HuH-7 (cell line): ENCODE data around the gene CD300C.
"Not testable (repeated sequence)": the region's sequence is repeated elsewhere in the genome, so short reads cannot be mapped to it uniquely, and the experiment has no call there.

Experiments used
- DNase-seq: peaks from one replicate; pipeline ENCODE4 v3.0.0; 2011; ENCODE audit warnings: low spot score

CD300C gene

DNA sequence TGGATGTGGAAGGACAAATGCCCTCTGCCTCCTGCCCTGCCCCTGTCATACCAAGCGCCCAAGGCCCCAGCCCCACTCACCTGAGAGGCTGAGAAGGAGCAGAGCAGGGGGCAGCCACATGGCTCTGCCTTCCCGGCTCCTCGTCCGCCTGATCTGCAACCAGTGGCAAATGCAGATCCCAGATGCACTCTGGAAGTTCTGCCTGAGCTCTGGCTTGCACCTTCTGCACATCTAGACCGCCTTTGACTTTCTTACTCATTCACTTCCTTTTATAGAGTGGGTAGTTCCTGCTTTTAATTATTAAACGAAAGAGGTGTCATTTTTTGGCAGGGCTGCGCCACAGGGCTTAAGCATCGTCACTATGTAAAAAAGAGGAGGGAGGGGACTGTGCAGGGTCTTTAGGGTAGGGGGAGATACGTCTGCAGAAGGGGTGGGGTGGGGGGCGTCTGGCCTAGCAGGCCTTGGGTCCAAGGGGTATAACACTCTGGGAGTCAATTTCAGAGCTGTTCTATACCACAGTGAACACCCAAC lies 14.6 kb downstream of the CD300C start, which contains the start of gene CD300LB:
CD300LB (minus strand) TSS at position 245 of the 531 bp plus-strand sequence; CDS start at position 120, 125 bp downstream.
- no peak for DNase-seq

DNA sequence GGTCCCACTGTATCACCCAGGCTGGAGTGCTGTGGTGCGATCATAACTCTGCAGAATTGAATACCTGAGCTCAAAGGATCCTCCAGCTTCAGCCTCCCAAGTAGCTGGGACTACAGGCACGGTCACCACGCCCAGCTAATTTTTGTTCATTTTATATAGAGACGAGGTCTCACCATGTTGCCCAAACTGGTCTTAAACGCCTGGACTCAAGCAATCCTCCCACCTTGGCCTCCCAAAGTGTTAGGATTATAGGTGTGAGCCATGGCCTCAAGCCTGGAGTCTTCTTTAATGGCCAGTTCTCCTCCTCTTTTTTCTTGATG lies 15.1 kb downstream of the CD300C start:
- no peak for DNase-seq

DNA sequence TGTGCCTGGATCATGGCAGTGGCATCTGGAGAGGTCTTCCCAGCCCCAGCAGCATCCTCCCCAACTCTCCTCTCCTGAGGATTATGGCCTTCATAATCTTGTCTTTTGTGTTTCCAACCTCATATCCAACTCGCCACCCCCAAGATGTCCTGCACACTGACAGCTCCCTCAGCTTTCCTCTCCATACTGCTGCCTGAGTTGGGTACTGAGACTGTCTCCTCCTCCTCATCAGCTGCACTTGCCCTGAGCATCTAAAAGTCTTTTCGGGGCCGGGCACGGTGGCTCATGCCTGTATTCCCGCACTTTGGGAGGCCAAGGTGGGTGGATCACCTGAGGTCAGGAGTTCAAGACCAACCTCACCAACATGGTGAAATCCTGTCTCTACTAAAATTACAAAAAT lies 16.7 kb downstream of the CD300C start:
- no peak for DNase-seq

DNA sequence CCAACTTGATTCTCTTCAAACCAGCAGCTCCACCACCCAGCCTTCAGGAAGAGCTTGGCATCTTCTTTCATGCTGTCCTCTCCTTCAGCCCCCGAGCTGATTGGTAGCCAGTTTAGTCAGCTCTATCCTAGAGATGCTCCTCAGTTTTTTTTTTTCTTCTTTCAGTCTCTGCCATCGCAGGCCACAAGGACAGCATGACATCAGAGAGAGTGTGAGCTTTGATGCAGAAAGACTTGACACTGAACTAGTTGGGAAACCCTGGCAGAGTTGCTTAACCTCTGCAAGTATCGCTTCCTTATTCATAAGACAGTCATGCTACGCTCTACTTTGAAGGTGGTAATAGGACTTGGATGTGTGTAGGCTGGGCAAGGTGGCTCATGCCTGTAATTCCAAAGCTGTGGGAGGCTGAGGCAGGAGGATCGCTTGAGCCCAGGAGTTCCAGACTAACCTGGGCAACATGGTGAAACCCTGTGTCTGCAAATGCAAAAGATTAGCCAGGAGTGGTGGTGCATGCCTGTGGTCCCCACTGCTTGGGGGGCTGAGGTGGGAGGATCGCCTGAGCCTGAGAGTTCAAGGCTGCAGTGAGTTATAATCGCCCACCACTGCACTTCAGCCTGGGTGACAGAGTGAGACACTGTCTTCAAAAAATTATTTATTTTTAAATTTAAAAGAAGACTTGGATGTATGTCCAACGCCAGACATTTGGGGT lies 17.3 kb downstream of the CD300C start:
- no peak for DNase-seq

DNA sequence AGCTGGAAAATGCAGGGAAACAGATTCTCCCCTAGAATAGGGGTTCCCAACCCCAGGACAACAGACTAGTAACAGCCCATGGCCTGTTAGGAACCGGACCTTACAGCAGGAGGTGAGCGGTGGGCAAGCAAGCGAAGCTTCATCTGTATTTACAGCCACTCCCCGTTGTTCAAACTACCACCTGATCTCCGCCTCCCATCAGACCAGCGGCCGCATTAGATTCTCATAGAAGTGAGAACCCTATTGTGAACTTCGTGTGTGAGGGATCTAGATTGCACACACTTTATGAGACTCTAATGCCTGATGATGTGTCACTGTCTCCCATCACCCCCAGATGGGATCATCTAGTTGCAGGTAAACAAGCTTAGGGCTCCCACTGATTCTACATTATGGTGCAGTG lies 18.2 kb downstream of the CD300C start:
- DNase-seq = no peak

DNA sequence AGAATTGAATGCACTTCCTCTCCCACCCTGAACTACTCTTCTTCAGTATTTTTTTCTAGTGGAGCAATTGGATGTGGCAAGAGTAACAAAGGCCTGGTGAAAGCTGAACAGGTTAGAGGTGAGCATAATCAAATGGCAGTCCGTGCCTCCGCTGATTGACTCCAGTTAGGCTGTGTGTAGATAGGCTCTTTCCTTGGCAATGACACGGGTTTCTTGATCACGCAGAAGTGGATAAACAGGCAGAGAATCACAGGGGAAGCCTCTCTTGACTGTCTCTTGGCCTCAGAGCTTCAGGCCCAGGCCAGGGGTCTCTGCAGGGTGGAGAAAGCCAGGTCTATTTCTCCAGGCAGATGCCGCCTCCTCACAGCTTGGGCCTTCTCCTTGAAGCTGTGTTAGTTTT lies 18.8 kb downstream of the CD300C start:
- DNase-seq = no peak

DNA sequence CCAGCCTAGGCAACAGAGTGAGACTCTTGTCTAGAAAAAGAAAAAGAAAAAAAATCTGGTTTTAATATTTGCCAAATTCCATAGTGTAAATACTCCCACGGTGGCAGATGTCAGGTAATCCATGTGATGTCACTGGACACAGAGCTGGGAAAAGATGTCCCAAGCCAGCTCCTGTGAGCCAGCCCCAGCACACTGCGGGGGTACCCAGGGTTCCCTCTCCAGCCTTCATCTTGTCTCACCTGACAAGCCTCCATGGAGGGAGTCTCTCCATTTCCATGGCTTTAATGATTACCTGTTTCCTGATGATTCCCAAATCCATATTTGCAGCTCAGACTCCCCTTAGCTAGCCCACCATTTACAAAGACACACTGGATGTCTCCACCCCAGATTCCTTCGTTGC lies 19.2 kb downstream of the CD300C start:
- no peak for DNase-seq

DNA sequence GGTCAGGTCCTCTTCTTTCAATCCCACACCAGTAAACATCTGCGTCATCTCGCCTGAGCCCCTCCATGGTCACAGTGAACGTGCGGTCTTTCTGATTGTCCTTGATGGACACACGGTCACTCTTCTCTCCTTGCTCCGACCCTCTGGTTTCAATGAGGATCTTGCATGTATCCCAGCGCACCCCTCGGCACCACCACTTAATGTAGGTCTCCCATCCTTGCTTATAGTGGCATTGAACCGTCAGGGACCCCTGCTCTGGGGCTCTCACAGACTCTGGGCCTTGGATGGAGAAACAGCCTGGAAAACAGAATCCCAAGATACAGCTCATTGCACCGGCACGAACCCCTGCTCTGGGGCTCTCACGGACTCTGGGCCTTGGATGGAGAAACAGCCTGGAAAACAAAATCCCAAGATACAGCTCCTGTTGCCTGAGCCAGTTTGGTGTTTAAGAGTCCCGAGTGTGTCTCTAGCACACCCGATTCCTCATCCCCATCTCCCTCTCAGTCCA lies 20.1 kb downstream of the CD300C start:
- no peak for DNase-seq

DNA sequence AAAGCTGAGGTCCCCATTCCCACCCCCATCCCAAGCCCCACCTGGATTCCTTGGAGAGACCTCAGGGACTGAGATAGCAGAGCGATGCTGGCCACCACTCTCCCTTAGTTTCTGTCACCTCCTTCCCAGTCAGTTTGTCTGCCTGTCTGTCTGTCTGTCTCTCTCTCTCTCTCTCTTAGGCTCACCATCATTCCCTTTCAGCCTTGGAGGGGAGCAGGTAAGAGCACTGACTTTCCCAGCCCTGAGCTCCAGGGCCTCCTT lies 20.5 kb downstream of the CD300C start:
- no peak for DNase-seq

DNA sequence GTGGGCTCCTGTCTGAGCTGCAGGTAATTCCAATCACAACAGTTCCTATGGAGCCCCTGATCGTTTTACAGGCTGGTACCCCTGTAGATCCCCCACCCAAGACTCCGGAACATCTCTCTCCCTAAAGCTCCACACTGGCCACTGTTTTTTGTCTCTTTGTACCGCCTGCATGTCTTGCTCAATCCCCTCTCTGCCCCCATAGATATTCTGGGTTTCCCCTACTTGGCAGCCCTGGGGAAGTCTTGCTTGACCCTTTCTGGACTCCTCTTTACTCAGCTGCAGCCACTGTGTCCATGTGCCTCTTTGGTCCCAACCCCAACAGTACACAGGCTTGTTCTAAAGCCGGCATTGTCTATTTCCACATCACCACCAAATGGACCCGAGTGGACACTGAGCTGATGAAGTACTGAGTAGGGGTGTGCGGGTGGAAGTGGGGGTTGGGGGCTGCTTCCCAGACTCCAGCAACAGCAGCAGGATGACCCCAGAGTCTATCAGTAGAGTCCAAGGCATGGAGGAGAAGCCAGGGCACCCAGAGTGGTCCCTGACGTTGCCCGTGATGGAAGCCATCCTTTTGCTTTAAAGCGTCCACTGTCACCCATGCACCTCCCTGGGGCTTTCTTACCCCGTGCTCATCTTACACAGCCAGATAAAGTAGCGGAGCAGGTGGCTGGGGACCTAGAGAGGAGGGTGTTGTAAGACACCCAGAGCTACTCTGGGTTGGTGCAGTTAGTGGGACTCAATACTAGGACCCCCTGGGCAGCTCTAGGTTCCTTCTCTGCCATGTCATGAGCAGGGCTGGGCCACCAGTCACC lies 21.1 kb downstream of the CD300C start:
- DNase-seq = no peak

DNA sequence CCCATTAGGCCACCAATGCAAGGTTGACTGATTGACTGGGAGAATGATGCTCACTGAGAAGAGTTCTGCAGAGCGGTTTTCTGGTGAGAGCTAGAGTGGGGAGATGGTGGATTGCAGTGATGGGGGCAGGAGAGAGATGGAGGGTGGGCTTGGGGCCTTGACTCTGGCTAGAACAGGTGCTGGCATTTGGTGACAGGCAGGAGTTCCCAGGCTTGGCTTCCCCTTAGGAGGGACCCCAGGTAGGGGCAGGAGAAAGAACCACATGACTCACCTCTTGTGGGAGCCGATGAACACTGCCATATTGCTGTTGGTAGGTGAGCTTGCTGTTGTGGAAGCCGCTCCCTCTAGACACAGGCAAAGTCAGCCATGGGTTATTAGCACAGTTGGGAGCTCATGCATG lies 22.6 kb downstream of the CD300C start:
- no peak for DNase-seq

DNA sequence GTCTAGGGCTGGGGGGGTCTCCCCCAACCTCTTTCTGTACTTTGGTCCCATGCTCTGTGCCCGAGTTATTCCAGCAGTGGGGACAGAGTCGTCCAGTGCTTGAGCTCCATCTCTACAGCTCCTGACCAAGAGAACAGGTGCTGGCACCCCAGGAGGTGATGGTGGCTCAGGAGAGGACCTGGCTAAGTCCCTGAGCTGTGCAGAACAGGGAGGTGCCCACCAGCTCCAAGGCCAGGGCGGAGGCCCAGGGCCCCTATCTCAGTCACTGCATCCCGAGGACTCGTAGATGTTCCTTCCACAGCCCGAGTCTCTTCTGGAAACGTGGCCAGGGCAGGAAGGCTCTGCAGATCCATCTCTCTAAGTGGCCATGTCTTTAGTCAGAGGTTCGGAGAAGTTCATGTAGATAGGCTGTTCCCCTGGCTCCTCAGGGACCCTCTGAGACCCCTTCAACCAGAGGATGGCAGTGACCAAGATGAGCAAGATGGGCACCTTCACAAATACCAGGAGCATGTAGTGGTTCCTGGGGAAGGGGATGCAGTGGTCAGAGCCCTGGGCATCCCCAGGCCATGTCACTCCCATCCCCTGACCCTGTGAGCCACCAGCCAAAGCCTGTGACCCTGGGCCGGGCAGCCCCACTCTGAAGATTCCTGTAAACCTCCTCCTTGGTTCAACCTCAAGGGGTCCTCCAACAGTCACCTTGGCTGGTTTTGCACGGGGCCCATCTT lies 23.4 kb downstream of the CD300C start:
- DNase-seq = no peak

DNA sequence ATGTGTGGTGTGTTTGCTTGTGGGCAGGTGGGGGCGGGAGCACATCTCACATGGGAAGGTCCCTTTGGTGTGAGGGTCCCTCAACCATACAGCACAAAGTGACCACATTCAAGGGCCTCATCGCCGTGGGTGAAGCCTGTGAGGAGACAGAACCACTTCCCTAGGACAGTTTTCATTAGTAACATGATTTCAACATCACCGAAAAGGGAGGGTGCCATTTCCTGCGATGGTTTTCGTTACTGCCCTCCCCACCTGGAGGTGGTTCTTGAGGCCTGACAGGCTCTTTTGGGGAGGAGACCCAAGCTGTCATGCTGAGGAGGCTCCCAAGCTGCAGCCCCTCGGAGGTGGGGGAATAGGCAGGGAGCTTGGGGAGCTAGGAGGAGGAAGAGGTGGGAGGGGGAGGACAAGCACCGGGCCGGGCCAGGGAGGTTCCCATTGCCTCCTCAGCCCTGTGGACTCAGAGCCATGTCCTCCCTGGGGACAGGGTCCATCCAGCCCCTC lies 24.2 kb downstream of the CD300C start:
- no peak for DNase-seq

DNA sequence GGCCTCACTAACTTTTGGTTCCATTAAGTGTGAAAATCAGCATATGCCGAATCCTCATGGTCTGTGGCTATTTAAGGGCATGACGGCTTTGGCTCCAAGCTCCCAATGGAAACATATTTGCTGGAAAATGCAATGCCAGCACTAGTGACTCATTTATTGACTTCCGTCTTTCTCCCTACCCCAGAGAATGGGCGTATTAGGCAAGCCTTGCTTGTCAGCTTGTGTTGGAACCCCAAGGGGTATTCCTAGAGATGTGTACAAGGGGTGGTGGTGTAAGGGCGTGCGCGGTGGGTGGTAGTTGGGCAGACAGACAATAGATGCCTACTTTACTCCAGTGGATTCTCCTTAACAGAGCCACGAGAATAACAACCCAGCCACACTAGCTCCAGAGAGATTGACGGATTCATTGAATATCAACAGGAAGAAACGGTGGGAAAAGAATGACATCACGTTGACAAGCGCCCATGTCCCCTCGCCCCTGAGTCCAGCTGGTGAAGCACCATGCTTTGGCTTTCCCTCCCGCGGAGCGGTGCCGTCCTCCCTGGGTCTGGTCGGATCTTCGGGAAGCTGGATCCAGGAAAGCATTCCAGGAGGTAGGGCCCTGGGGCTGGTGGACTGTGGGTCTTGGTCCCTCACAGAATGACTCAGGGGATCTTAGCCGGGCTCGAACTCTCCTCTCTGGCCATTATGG lies 25.0 kb downstream of the CD300C start:
- DNase-seq = no peak

DNA sequence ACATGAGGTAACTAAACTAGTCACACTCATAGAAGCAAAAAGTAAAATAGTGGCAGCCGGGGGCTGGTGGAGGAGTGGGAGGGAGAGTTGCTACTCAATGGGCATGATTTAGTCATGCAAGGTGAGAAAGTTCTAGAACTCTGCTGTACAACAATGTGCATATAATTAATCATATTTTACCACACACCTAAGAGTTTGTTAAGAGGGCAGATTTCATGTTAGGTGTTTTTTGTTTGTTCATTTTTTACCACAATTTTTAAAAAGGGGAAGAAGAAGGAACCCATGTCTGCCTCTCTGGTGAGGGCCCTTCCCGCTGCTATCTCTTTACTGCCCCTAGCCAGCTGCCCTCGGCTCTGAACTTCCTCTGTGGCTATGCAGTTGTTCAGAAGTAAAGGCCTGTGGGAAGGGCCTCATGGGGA lies 25.9 kb downstream of the CD300C start:
- DNase-seq = no peak

DNA sequence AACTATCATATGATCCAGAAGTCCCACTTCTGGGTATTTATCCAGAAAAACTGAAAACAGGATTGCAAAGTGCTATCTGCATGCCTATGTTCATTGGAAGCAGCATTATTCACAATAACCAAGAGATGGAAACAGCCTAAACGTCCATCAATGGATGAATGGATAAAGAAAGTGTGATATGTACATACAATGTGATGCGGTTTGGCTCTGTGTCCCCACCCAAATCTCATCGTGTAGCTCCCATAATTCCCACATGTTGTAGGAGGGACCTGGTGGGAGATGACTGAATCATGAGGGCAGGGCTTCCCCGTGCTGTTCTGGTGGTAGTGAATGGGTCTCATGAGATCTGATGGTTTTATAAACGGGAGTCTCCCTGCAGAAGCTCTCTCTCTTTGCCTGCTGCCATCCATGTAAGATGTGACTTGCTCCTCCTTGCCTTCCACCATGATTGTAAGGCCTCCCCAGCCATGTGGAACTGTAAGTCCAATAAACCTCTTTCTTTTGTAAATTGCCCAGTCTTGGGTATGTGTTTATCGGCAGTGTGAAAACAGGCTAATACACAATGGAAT lies 27.4 kb downstream of the CD300C start:
- DNase-seq = not testable (repeated sequence)

DNA sequence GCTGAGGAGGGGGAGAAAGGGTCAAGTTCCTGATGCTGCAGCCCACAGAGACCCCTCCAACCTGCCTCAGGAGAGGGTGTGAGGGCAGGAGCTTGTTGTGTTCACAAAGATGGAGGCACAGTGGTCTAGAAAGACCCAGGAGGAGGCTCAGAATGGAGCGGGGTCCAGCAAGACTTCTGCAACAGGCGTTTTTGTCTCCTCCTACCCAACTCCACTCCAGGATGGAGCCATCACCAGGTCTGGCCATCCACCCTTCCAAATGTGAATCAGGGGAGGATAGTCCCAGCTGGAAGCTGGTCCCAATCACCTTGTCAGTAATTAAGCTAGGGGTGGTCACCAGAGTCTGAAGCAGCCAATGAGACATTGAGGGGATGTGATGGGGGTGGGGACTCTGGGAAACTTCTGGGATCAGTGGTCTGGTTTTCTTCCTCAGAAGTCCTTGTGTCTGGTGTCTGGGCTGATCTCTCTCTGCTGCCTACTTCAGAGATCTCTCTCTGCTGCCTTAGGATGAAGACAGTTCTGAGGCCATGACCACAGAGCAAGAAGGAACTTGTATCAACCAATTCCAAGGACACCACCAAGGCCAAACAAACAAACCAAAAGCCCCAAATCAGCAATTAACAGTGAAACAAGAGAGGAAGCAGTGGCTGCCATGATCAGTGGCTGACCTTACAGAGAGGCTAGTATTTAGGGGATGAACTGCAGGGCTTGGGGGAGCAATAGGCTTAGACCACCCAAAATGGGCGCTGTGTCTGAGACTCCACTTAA lies 29.2 kb downstream of the CD300C start:
- no peak for DNase-seq

DNA sequence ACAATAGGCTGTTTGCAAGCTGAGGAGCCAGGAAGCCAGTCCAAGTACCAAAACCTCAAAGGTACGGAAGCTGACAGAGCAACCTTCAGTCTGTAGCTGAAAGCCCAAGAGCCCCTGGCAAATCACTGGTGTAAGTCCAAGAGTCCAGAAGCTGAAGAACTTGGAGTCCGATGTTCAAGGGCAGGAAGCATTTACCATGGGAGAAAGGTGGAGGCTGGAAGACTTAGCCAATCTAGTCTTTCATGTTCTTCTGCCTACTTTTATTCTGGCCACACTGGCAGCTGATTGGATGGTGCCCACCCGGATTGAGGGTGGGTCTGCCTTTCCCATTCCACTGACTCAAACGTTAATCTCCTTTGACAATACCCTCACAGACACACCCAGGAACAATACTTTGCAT lies 30.0 kb downstream of the CD300C start:
- DNase-seq = no peak

DNA sequence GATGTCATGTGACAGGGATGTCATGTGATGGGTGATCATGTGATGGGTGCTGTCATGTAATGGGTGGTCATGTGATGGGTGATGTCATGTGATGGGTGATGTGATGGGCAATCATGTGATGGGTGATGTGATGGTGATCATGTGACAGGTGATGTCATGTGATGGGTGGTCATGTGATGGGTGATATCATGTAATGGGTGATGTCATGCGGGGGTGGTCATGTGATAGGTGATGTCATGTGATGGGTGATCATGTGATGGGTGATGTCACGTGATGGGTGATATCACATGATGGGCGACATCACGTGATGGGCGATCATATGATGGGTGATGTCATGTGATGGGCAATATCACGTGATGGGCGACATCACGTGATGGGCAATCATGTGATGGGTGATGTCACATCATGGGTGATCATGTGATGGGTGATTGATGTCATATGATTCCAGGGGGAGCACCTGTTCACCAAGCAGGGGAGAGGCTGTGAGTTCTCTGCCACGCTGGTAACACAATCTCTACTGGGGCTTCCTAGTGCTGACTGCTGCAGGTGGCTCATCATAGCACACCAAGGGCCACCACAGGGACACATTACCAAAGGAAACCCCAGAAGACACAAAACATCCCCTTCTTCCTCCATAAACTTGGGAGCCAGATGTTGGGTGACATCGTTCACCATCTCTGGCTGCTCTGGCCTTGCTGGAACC lies 31.1 kb downstream of the CD300C start:
- no peak for DNase-seq

DNA sequence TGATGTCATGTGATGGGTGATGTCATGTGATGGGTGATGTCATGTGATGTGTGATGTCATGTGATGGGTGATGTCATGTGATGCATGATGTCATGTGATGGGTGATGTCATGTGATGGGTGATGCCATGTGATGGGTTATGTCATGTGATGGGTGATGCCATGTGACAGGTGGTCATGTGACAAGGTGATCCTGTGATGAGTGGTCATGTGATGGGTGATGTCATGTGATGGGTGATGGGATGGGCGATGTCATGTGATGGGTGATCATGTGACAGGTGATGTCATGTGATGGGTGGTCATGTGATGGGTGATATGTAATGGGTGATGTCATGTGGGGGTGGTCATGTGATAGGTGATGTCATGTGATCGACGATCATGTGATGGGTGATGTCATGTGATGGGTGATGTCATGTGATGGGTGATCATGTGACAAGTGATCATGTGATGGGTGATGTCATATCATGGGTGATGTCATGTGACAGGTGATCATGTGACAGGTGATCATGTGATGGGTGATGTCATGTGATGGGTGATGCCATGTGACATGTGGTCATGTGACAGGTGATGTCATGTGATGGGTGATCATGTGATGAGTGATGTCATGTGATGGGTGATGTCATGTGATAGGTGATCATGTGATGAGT lies 31.8 kb downstream of the CD300C start:
- DNase-seq = no peak
